ENCODE results near the gene MED28.

Gene MED28

GRCh38 chr4:17578482-17578891, 36.0 kb upstream of the MED28 start:
- H3K27ac ChIP-seq = no peak overlapping the region
- no peak for TF ChIP-seq CTCF (conservative IDR thresholded peaks at IDR 0.05)

GRCh38 chr4:17580969-17581368, 33.5 kb upstream of the MED28 start:
- peak overlapping the region; percentile 22; the same call in 1 of the 2 replicates for H3K27ac ChIP-seq
- no peak for TF ChIP-seq CTCF (conservative IDR thresholded peaks at IDR 0.05)

- TF ChIP-seq CTCF (conservative IDR thresholded peaks at IDR 0.05) = no peak
- no peak overlapping the region for H3K27ac ChIP-seq
These were observed 31.2 kb upstream of the MED28 start for GRCh38 chr4:17583276-17583675.

GRCh38 chr4:17583941-17584340, 30.5 kb upstream of the MED28 start:
- H3K27ac ChIP-seq = peak overlapping the region; percentile 42
- no peak for TF ChIP-seq CTCF (conservative IDR thresholded peaks at IDR 0.05)

GRCh38 chr4:17584521-17585213, 29.8 kb upstream of the MED28 start:
- H3K27ac ChIP-seq = peak overlapping the region; percentile 42
- no peak for TF ChIP-seq CTCF (conservative IDR thresholded peaks at IDR 0.05)

GRCh38 chr4:17587094-17587822, 27.2 kb upstream of the MED28 start:
- TF ChIP-seq CTCF (conservative IDR thresholded peaks at IDR 0.05) = no peak
- 0 out of 2 replicates have a peak overlapping the region, but pooled peaks have one; percentile 42 for H3K27ac ChIP-seq

- no peak overlapping the region for H3K27ac ChIP-seq
- TF ChIP-seq CTCF (conservative IDR thresholded peaks at IDR 0.05) = no peak
These were observed 25.1 kb upstream of the MED28 start for GRCh38 chr4:17589355-17589754.
